HG02571 (cell line): ENCODE measurements around the gene TCEAL7.

Experiments
- ATAC-seq: cut with Tn5 transposase; IDR thresholded peaks from one replicate; pipeline ENCODE4 v1.9.1; 2021; ENCODE audit warnings: mild to moderate bottlenecking, moderate library complexity; ENCODE audit not compliant: unreplicated experiment

TCEAL7 gene

DNA sequence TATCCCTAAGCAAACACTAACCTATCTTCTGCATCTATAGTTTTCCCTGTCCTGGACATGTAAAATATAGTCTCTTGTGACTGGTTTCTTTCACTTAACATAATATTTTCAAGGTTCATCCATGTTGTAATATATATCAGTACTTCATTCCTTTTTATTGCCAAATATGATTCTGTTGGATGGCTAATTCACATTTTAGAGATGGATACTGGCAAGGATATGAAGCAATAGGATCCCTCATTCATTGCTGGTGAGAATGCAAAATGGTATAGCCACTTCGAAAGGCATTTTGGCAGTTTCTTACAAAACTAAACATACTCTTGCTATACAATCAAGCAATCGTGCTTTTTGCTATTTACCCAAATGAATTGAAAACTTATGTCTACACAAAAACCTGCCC, 33.0 kb downstream of the TCEAL7 start:
- no peak for ATAC-seq

DNA sequence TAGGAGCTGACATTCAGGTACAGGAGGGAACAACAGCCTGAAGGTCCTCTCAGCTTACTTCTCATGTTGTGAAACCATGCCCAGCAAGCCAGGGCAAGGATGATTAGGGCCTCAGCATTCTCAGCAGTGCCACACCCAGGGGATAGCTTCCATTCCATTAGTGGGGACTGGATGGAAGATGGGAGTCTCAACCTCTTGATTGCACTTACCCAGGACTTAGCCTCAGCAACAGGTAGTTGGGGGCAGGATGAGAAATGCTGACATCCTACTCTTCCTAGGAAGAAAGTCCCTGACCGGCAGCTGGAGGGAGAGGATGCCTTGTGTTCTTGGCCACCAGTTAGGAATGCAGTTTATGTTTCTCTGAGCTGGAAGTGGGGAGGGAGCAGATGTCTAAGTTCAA, 37.5 kb downstream of the TCEAL7 start:
- ATAC-seq = no peak

- ATAC-seq = no peak
Measured at GRCh38 chrX:103369479-103369878, 39.4 kb downstream of the TCEAL7 start.

GRCh38 chrX:103372886-103373285, 42.8 kb downstream of the TCEAL7 start:
- ATAC-seq = no peak

GRCh38 chrX:103373581-103373980, 43.5 kb downstream of the TCEAL7 start:
- no peak for ATAC-seq

DNA sequence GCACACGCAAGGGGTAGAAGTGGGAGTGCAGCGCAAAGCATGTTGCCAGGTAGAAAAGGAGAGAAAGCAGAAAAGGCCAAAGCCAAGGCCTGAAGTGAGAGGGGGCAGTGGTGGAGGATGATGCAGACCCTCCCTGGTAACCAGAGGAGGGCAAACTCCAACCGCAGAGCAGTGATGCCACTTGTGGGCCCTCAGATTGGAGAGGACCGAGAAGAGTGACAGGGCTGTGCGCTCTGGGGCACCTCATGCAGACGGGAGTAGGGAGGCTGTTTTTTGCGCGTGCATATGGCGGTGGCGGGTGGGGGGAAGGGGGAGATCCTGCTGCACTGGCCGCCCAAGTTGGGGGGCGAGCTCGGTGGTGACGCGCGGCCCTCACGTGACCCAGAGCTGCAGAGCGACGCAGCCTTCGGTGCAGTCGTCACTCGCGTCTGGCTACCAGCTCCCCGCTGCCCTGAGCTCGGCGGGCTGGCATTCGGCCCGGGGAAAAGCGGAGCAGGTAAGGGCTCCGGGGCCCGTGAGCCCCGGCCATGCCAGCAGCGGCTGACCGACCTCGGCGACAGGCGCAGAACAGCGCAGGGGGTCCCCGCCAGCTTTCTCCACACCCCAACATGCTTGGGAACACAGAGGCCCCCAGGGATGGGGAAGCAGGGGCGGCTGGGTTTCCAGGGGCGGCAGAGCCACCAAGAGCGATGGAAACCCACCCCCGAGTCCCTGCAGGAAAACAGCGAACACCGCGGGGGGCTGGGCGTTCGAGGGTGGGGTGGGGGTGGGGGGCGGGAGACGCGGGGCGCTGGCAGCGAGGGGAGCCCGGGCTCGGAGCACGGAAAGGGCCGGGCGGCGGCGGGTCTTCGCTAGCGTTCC, 46.3 kb downstream of the TCEAL7 start, which contains the start of gene BEX3:
Gene BEX3 (plus strand): TSS at position 421 of the 861 bp plus-strand sequence. CDS start 984 bp downstream, outside the sequence.
- ATAC-seq = no peak

- no peak for ATAC-seq
Measured at GRCh38 chrX:103376979-103377324, 46.9 kb downstream of the TCEAL7 start.

DNA sequence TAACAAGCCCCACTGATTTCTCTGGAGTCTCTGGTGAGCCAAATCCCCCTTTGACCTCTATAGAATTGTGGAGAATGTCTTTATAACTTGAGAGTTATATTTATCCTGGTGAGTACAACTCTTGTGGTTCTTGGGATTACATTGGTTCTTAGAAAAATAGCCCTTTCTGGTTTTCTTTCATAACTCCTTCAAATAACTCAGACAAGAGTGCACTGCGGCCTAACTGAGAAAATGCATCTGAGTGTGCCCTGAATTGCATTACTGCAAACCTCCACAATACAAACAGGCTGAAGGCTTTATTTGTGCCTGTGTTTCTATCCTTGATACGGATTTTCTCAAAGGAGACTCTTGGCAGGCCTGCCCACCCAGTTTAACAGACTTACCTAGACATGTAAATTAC, 49.0 kb downstream of the TCEAL7 start:
- no peak for ATAC-seq
